ENCODE data around the gene MRPL42. TPM values are rescaled to one million over a fixed set of nuclear protein-coding genes. Genes with fewer than 3 reads are reported as not detected.

Gene MRPL42
- total RNA-seq, 1 experiment from 2014 or later = 108 TPM

GRCh38 chr12:93449277-93449676 lies 18.0 kb upstream of the MRPL42 start:
- Histone ChIP-seq H3T11ph (ENCODE audit: low read length) (no peak overlapping the region), H4K91ac (ENCODE audit: insufficient read length, low read depth, low read length) (no peak overlapping the region), H3K9ac (ENCODE audit: extremely low read depth, insufficient read length, low read length) (no peak overlapping the region), H4K8ac (replicated peaks; ENCODE audit: insufficient read length, low read depth, low read length) (no peak overlapping the region), H3K56ac (ENCODE audit: insufficient read length, low read depth, low read length) (no peak overlapping the region), H3K4me1 (ENCODE audit: insufficient read depth, low read length) (no peaks in the 10 kb centered on the region), H3K79me2 (ENCODE audit: insufficient read depth, low read length) (no peaks in the 10 kb centered on the region), H3K4ac (ENCODE audit: low read depth, low read length) (no peak overlapping the region), H2AK5ac (ENCODE audit: insufficient read length, low read length) (no peak overlapping the region), H3K9me3 (ENCODE audit: control insufficient read depth, low read depth, low read length) (no peaks in the 10 kb centered on the region), H2BK5ac (ENCODE audit: insufficient read length, low read length) (no peak overlapping the region), H2BK12ac (ENCODE audit: insufficient read length, low read depth, low read length) (no peak overlapping the region), H3K18ac (ENCODE audit: insufficient read length, low read depth, low read length) (no peak overlapping the region), H3K27me3 (ENCODE audit: insufficient read depth, low read length) (no peaks in the 10 kb centered on the region), H3K23me2 (ENCODE audit: insufficient read length, low read depth, low read length, poor library complexity, severe bottlenecking) (no peaks in the 10 kb centered on the region), H2AFZ (ENCODE audit: low read length) (no peak overlapping the region), H3K27ac (ENCODE audit: insufficient read length, low read depth, low read length) (no peak overlapping the region), H3K14ac (ENCODE audit: insufficient read depth, low read length) (no peak overlapping the region), H3K4me2 (ENCODE audit: insufficient read depth, insufficient read length, low read length) (no peak overlapping the region), H3K79me1 (ENCODE audit: insufficient read depth, low read depth, low read length, poor library complexity, severe bottlenecking) (no peaks in the 10 kb centered on the region), H2BK15ac (ENCODE audit: low read depth, low read length) (no peak overlapping the region), H4K5ac (ENCODE audit: insufficient read length, low read depth, low read length) (no peak overlapping the region), H2BK120ac (ENCODE audit: low read depth, low read length, poor library complexity, severe bottlenecking) (no peak overlapping the region), H4K20me1 (ENCODE audit: control insufficient read depth, insufficient read depth, insufficient read length) (no peaks in the 10 kb centered on the region), H2BK20ac (ENCODE audit: low read depth, low read length, poor library complexity, severe bottlenecking) (no peak overlapping the region), H3K23ac (ENCODE audit: insufficient read length, low read depth, low read length) (no peak overlapping the region)
- no peak for DNase-seq
- H3K4me1 Mint-ChIP-seq = 0 out of 4 replicates have a peak, but pooled peaks cover 0 to 3% of the 10 kb centered on the region in 2 experiments
- no peak overlapping the region for H3K4me3 Mint-ChIP-seq
- no CpG with 5 or more reads among the region's 1 CpG for WGBS (ENCODE audit: extremely low coverage, insufficient read length, low lambda C conversion rate)
- peaks cover 0 to 3% of the 10 kb centered on the region in 2 experiments; a peak in 2 of 5 replicates for H3K9me3 Mint-ChIP-seq
- no peaks in the 10 kb centered on the region; a peak in 1 of 7 replicates for H3K36me3 Mint-ChIP-seq (ENCODE audit: insufficient read depth in 1 of 3, low read depth in 3 of 3)
- peaks cover 1% of the 10 kb centered on the region for H3K27me3 Mint-ChIP-seq (ENCODE audit: low read depth)
- TF ChIP-seq CTCF (conservative IDR thresholded peaks at IDR 0.05) = no peak
- H3K27ac Mint-ChIP-seq = no peak overlapping the region

Measured in H9 (cell line).